Bronchial epithelial cell (primary cell): ENCODE results near the gene NRXN3. TPM values are rescaled to one million over a fixed set of nuclear protein-coding genes. Genes with fewer than 3 reads are reported as not detected.

Experiments used
- DNase-seq: peaks from one replicate; pipeline ENCODE4 v3.0.0-alpha.2; 2010; ENCODE audit warnings: low read depth
- FAIRE-seq: peaks from 2 replicates; lab custom pipeline; 2011; peaks lifted over from hg19 to GRCh38; lab: Jason Lieb, UNC
- H3K27me3 ChIP-seq: 2 replicates; pipeline ENCODE4 v1.5.1; 2011; ENCODE audit warnings: low read length; ENCODE audit not compliant: control insufficient read depth, insufficient read depth
- H3K36me3 ChIP-seq: 2 replicates; pipeline ENCODE4 v1.5.1; 2011; ENCODE audit warnings: low read length; ENCODE audit not compliant: control insufficient read depth, insufficient read depth
- H3K4me3 ChIP-seq: 2 replicates; pipeline ENCODE4 v1.5.1; 2011; ENCODE audit warnings: mild to moderate bottlenecking, low read depth, low read length, control low read depth
- CTCF ChIP-seq: IDR thresholded peaks from 2 replicates; pipeline ENCODE4 v1.5.1; 2011; ENCODE audit warnings: mild to moderate bottlenecking, moderate library complexity, low read length, control low read depth, inconsistent platforms; ENCODE audit not compliant: insufficient read depth, severe bottlenecking
- total RNA-seq: library from RNA; depleted of rRNA; stranded (reverse); fragments of >200 nt; gene quantifications from 2 replicates; pipeline ENCODE4 v1.2.1, GENCODE V29; 2014

Gene NRXN3
- total RNA-seq, 1 donor from 2014 or later: under 0.01 TPM

GRCh38 chr14:78355109-78355508, 184.9 kb downstream of the NRXN3 start:
- Histone ChIP-seq H3K36me3 (no peaks in the 10 kb centered on the region), H3K4me3 (no peak overlapping the region), H3K27me3 (no peaks in the 10 kb centered on the region)
- no peak for TF ChIP-seq CTCF
- DNase-seq (no peak), FAIRE-seq (no peak)

DNA sequence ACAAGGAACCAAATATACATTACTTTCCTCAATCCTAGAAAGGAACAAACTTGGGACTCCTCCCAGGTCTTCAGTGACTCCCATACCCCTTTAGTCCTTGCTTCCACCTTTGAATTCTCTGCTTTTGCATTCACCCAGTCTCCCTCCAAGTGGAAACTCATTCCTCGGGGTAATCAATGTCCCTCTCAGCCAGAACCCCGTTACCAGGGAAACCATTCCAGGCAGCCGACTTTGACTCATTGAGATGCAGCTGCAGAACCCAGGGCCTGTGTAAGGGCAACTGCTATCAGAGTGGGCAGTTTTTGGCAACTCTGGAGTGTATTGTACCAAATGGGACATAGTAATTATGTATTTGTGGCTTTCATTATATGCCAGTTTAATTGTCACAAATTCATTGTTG, 186.2 kb downstream of the NRXN3 start:
- no peak for DNase-seq
- no peaks in the 10 kb centered on the region for H3K27me3 ChIP-seq
- no peak for TF ChIP-seq CTCF
- no peak overlapping the region for H3K4me3 ChIP-seq
- no peak for FAIRE-seq
- no peaks in the 10 kb centered on the region for H3K36me3 ChIP-seq

- Histone ChIP-seq H3K4me3 (no peak overlapping the region), H3K36me3 (no peaks in the 10 kb centered on the region), H3K27me3 (no peaks in the 10 kb centered on the region)
- FAIRE-seq (no peak), DNase-seq (no peak)
- no peak for TF ChIP-seq CTCF
These were observed 188.4 kb downstream of the NRXN3 start for GRCh38 chr14:78358591-78358990.

DNA sequence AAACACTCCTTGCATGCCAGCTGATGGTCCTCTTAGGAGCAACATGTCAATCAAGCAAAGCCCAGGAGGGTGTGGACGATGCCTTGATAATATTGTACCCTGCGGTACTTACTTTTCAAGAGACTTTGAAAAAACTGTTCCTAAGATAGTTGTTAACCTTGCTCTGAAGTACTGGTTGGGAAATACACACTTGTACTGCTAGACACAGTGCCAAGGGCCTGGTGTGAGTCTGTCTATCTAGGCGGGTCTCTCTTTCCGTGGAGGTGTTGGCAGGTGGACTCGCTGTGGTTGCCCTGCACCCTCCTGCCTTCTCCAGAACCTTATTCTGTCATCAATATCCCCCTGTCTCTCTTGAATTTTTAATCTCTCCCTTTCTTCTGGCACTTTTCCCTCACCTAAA, 189.4 kb downstream of the NRXN3 start:
- Histone ChIP-seq H3K36me3 (no peaks in the 10 kb centered on the region), H3K4me3 (no peak overlapping the region), H3K27me3 (no peaks in the 10 kb centered on the region)
- TF ChIP-seq CTCF: no peak
- no peak for DNase-seq
- FAIRE-seq: no peak

GRCh38 chr14:78363008-78363407, 192.8 kb downstream of the NRXN3 start:
- Histone ChIP-seq H3K36me3 (no peaks in the 10 kb centered on the region), H3K27me3 (no peaks in the 10 kb centered on the region), H3K4me3 (no peak overlapping the region)
- no peak for DNase-seq
- no peak for TF ChIP-seq CTCF
- FAIRE-seq: no peak

DNA sequence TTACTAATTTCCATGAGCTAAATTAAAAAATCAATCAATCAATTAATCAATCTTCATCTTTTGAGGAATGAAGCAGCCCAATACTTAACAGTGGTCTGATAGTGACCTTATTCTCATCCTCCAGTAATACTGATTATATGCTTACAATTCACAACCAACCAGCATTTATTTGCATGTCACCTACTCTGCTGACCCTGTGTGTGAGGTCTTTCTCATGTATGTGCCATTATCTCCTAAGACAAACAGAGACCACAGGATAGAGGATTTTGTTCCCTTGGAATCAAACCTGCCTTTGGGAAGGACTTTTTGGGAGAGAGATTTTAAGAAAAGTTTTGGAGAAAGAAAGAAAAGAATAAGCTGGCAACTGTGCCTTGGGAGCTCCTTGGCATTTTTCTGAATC, 197.2 kb downstream of the NRXN3 start:
- TF ChIP-seq CTCF: no peak
- Histone ChIP-seq H3K36me3 (no peaks in the 10 kb centered on the region), H3K4me3 (no peak overlapping the region), H3K27me3 (no peaks in the 10 kb centered on the region)
- FAIRE-seq (no peak), DNase-seq (no peak)
